ENCODE data around the gene CLDN10.

GRCh38 chr13:95536632-95537241, 15.8 kb upstream of the CLDN10 start:
- TF ChIP-seq CTCF (IDR thresholded peaks at IDR 0.05; ENCODE audit: insufficient read depth, low read depth, low read length) (peak; percentile 50), EZH2 (IDR thresholded peaks at IDR 0.05; ENCODE audit: insufficient read depth, low read length) (no peak)

All from astrocyte (in vitro differentiated cells and primary cell).